ENCODE data around the gene EVC2. TPM values are rescaled to one million over a fixed set of nuclear protein-coding genes. Genes with fewer than 3 reads are reported as not detected.

The EVC2 gene
- total and polyA plus RNA-seq, 2 of the 4 experiments (the other 2 are of a cell fraction) = 2.7 to 5.9 TPM

GRCh38 chr4:5751666-5752375 is 43.5 kb upstream of the EVC2 start:
- peak overlapping the region; percentile 18; the same call in 1 of the 2 replicates for H3K9ac ChIP-seq (ENCODE audit: low read depth, low read length)
- TF ChIP-seq POLR2A (IDR thresholded peaks at IDR 0.05; ENCODE audit: low read depth, low read length) (peak; percentile 0; the same call in 1 of the 2 replicates), MAZ (IDR thresholded peaks at IDR 0.05; ENCODE audit: borderline replicate concordance, low read depth, low read length) (no peak)
- H4K5ac ChIP-seq (ENCODE audit: low read depth, low read length) = peak overlapping the region; percentile 78
- DNase-seq (no peak), ATAC-seq (ENCODE audit: low read depth) (no peak)
- H2BK20ac ChIP-seq (ENCODE audit: low read depth, low read length) = peak overlapping the region; percentile 33; the same call in 1 of the 2 replicates
- peaks cover 12% of the 10 kb centered on the region for H4K20me1 ChIP-seq (ENCODE audit: insufficient read depth, low read length)
- H3K14ac ChIP-seq (replicated peaks; ENCODE audit: low read depth, low read length) = peak overlapping the region; percentile 8
- peak overlapping the region; percentile 89 for H3K18ac ChIP-seq (ENCODE audit: low read depth, low read length)
- peak overlapping the region; percentile 80 for H2BK5ac ChIP-seq (ENCODE audit: low read depth, low read length, poor library complexity, severe bottlenecking)
- no TSS peak for BruUV-seq (replicated peaks)
- in situ Hi-C loops (cut with MboI; ENCODE audit: low sequenced_read_pairs) = no loop called here
- H3K9me3 ChIP-seq (ENCODE audit: control insufficient read depth, insufficient read depth, low read length) = no peaks in the 10 kb centered on the region
- no peak overlapping the region for H3K4me2 ChIP-seq (ENCODE audit: low read depth, low read length)
- H2AK5ac ChIP-seq (ENCODE audit: low read depth, low read length) = peak overlapping the region; percentile 86
- H3K27me3 ChIP-seq (ENCODE audit: control insufficient read depth, insufficient read depth, low read length) = no peaks in the 10 kb centered on the region
- peak overlapping the region; percentile 97 for H3K4ac ChIP-seq (ENCODE audit: low read depth, low read length)
- intact Hi-C loops (cut with micrococcal nuclease) = no loop called here
- no peak overlapping the region for H3K56ac ChIP-seq (ENCODE audit: extremely low read depth, insufficient read depth, low read length)
- peak overlapping the region; percentile 57; the same call in 2 of the 3 replicates for H2BK15ac ChIP-seq (ENCODE audit: low read depth, low read length)
- H3K23ac ChIP-seq (ENCODE audit: low read depth, low read length) = peak overlapping the region; percentile 10; the same call in 1 of the 2 replicates
- H2AK9ac ChIP-seq (replicated peaks; ENCODE audit: low read depth, low read length, poor library complexity) = peak overlapping the region; percentile 89
- POLR2A ChIA-PET (ENCODE audit: unreplicated experiment) = no interaction called here
- H3K4me3 ChIP-seq (ENCODE audit: insufficient read depth, low read depth, low read length) = no peak overlapping the region
- 83% methylated on average over 2 of the region's 14 CpGs; no CpG with 5 or more reads in 1 of the 2 experiments for WGBS, 2 experiments (ENCODE audit: extremely low coverage in 2 of 2, insufficient read length in 1 of 2)
- H4K91ac ChIP-seq (ENCODE audit: insufficient read depth, low read depth, low read length) = peak overlapping the region; percentile 72
- peaks cover 50% of the 10 kb centered on the region for H3K4me1 ChIP-seq (ENCODE audit: control insufficient read depth, insufficient read depth, low read length)
- peak overlapping the region; percentile 70 for H3K27ac ChIP-seq (ENCODE audit: insufficient read depth, low read length)
- H2AFZ ChIP-seq (replicated peaks; ENCODE audit: low read length, poor library complexity) = peak overlapping the region; percentile 34
- H3K79me1 ChIP-seq (ENCODE audit: low read depth in 1 of 2, low read length in 2 of 2) = peaks cover 18 to 64% of the 10 kb centered on the region in 2 experiments
- peaks cover 55% of the 10 kb centered on the region for H3K36me3 ChIP-seq (ENCODE audit: control insufficient read depth, insufficient read depth, low read length)
- H3K9me1 ChIP-seq (ENCODE audit: insufficient read depth, low read length) = peaks cover 48% of the 10 kb centered on the region
- H2BK120ac ChIP-seq (ENCODE audit: low read depth, low read length) = peak overlapping the region; percentile 95
- H4K8ac ChIP-seq (ENCODE audit: low read depth in 2 of 2, low read length in 2 of 2) = peak overlapping the region; percentile 68 to 70; a peak in 3 of 4 replicates
- CTCF ChIA-PET = no interaction called here
- dilution Hi-C loops (cut with HindIII; ENCODE audit: low sequenced_read_pairs, unreplicated experiment) = no loop called here

Data from IMR-90 (cell line).